GM21619 (cell line): ENCODE data around the gene PALLD.
"Not testable (repeated sequence)": the region's sequence is repeated elsewhere in the genome, so short reads cannot be mapped to it uniquely, and the experiment has no call there.

Source experiments
- ATAC-seq: cut with Tn5 transposase; IDR thresholded peaks from one replicate; pipeline ENCODE4 v1.9.1; 2021; ENCODE audit not compliant: unreplicated experiment

PALLD gene

DNA sequence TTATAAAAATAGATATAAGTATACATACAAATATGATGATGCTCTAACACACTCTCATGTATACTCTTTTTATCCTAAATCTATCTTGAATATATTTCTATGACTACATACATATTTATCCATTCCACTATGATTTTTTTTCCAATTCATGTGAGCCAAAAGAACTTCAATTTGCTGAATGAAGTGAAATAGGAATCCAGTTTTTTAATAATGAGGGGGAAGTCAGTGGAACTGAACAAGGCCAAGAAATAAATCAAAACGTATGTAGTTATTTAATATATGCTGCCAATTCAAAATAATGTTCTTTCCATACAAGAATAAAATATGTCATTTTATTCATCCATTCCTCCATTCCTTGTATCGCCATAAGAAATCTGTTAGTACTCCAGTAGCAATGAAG is 6.1 kb upstream of the PALLD start:
- ATAC-seq, result no peak

DNA sequence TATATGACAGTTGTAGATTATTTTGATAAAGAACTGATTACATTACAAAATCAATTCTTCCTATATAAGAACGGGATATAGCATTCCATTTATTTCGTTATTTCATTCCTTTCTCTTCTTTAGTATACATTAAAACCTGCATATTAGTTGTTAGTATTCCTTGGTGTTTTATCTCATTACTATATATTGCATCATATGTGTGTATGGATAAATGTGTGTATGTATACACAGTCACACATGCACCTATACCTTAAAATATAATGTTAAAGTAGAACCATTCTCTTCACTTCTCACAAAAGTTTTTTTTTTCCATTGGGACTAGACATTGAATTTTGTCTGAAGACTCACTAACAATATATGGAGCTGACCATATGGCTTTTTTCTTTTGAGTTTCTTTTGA is 5.3 kb upstream of the PALLD start:
- no peak for ATAC-seq

DNA sequence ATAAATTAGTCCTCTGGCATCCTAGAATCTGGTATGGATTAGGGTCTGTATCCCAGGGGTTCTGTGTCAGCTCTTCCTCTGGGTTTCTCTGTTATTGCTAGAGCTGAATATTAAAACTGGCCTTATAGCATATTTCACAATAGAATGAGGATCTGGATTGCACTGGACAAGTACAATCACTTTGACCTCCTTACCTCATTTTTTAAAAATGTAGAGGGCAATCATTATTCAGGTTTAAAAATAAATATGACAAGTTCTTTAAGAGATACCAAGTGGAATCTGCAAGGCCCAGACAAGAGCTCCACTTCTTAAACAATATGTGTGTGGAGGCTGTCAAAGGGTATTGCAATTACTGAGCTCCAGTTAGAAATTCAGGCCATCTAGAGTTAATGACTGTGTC is 1.4 kb downstream of the PALLD start:
- no peak for ATAC-seq

DNA sequence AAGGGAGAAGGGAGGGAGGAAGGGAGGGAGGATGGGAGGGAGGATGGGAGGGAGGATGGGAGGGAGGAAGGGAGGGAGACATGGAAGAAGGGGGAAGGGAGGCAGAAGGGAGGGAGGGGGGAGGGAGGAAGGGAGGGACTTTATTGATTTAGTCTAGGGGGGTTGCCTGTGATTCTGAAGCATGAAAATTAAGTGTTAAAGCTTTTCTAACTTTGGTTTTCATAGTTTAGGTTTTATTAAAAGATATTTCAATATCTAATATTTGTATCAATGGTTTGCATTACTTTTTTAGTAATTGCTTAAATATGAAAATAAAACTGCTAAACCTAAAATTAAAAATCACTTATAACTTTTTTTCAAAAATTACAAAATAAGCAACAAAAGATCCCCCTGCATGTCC is 2.4 kb downstream of the PALLD start:
- no peak for ATAC-seq

GRCh38 chr4:168501407-168501806 is 4.6 kb downstream of the PALLD start:
- ATAC-seq, result no peak

DNA sequence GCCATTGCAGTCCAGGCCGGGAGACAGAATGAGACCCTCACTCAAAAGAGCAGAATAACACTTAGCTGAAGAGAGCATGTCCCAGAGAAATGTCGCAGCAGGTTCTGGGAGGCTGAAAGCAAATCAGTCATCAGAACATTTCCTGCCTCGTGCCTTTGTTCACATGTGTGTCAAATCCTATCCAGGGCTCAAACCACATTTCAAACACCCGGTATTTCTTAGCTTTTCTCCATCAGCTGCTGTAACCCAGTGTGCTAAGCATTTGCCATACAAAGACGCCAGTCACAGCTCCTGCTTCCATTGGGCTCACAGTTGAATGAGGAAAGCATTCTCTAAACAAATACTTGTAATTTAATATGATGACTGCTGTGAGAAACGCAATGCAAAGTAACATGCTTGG is 6.0 kb downstream of the PALLD start:
- ATAC-seq, result no peak

- no peak for ATAC-seq
Measured at GRCh38 chr4:168503652-168504362, 7.0 kb downstream of the PALLD start.

DNA sequence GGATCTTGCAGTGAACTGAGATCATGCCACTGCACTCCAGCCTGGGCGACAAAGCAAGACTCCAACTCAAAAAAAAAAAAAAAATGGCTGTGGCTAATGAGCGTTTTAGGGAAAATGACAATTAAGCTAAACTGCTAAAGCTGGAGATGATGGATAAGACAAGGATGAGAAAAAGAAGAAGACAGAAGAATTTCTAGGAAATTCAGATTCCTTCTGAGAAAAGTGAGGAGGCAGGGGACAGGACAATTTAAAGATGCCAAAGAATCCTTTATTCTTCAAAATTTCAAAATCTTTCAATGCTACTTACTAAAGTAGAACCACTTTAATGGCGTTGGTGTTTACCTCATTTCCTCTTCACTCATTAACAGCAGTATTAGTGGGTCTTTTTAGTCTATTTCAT is 7.7 kb downstream of the PALLD start:
- no peak for ATAC-seq

DNA sequence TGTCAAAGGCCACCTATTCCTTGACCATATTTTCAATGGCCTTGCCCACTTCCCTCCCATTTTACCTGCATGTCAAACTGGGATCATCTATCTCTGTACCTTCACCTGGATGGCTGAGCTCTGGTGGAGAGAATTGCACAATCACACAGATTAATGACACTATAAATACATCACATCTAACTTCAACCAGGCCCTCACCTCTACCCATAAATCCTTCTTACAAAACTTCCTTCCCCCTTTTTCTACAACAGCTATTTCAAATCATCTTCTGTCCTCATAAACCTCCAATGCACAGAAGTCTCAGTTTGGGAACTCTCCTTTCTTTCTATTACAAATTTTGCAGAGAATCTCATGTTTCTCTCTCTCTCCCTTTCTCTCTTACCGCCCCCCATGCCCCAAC is 9.2 kb downstream of the PALLD start:
- no peak for ATAC-seq

DNA sequence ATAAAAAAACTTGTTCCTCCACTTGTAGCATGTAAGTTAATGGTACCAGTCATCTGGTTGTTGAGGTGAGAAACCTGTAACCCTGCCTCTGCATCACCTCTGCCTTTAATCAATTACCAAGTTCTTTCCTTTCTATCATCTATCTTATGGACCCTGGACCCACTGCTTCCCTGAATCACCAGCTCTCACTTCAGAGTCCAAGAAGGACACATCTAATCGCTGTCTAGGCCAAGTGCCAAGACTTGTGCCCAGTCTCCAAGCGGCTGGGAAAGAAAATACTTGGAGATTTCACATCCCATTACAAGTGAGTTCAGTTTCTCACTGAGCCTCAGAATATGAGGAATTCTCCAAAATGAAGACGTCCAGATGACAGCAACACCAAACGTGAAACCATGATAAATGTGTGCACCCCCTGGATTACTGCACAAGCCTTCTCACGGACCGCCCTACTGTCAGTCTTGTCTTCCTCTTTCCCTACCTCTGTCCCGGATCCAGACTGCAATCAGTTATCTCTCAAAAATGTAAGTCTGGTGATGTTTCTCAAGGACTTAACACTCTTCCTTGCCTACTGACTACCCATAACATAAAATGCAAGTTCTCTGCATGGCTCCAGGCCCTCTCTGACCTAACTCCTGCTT is 10.4 kb downstream of the PALLD start:
- no peak for ATAC-seq

DNA sequence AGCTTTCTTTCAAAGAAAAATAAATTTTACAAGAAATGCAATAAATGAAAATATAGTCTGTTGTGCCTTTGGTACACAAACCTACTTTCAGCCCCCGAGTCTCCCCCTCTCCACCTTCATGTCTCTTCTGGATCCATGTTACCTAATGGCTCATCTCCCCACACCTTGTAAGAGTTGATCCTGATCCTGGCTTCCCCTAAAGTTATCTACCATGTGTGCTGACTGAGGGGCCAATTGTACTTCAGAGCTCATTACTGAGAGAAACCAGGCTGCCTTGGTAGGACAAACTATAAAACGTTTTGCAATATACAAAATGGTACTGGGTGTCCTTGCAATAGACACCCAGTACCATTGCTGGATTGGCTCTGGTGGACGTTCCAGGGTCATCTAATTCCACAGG is 11.8 kb downstream of the PALLD start:
- no peak for ATAC-seq

GRCh38 chr4:168509786-168510185 is 12.9 kb downstream of the PALLD start:
- no peak for ATAC-seq

GRCh38 chr4:168511780-168512489 is 15.1 kb downstream of the PALLD start:
- ATAC-seq, result no peak

DNA sequence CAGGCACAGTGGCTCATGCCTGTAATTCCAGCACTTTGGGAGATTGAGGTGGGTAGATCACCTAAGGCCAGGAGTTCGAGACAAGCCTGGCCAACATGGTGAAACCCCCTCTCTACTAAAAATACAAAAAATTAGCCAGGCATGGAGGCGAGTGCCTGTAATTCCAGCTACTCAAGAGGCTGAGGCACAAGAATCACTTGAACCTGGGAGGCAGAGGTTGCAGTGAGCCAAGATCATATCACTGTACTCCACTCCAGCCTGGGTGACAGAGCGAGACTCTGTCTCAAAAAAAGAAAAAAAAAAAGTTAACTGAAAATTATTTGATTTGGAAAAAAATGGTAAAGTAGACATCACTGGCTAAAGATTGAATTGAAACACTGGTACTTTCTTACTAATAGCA is 17.0 kb downstream of the PALLD start:
- ATAC-seq, result not testable (repeated sequence)

GRCh38 chr4:168514249-168514852 is 17.5 kb downstream of the PALLD start:
- no peak for ATAC-seq

DNA sequence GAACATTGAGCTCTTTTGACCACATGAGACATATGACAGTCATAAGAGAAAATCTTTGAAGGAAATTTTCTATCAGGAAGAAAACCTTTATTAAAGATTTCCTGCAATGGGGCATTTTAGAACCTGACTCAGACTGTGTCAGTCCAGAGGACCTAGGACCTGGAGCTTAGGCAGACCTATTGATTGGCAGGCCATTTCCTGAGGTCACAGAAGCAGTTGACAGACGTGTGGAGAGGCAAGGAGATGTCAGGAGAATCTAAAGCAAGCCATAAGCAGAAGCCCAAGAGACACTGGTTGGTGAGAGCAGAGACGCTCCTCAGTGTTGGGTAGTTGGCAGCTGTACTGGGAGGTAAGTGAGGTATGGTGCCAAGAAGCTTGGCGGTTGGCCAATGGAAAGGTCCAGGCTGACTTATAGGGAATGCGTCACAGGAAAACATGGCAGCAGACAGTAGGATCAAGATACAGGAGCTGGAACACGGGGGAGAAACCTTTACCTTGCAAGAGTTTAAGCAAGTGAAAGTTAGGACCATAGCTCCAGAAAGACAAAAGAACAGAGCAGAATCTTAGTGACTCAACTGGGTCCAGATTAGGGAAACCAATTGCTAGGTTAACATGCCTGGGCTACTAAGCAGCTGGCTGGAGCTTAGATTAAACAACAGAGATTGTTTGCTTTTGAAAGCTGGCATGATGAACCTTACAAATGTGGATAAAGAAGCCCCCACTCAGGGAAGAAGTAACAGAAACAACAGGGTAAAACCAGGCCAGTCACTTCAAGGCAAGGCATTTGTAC is 18.6 kb downstream of the PALLD start:
- no peak for ATAC-seq

DNA sequence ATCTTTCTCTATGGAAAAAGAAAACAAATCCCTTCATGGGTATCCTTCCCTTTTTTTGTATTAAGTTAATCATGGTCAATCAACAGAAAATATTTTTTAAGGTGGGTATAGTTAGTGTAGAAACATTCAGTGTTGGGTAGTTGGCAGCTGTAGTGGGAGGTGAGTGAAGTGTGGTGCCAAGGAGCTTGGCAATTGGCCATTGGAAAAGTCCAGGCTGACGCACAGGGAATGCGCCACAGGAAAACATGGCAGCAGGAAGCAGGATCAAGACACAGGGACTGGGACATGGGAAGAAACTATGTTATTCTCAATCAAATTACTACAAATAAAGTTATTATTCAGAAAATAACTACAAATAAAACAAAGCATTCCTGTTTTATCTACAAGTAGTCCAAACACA is 20.0 kb downstream of the PALLD start:
- no peak for ATAC-seq

DNA sequence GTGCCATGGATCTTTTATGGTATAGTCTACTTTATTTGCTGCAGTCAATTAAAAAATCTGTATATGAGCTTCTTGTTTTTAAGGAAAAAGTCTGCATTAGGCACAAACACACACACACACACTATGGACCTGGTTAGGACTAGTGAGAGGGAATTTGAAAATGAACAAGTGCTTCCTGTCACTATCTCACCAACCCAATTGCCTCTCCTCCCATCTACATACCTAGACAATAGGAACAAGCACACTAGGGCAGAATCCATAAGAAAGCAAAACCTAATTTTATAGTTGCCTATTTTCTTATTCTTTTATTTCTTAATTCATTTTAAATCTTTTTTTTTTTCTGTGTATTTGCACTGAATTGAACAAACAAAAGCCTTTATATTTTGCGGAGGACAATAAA is 22.7 kb downstream of the PALLD start:
- ATAC-seq, result no peak

- no peak for ATAC-seq
Measured at GRCh38 chr4:168521721-168522120, 24.9 kb downstream of the PALLD start.

DNA sequence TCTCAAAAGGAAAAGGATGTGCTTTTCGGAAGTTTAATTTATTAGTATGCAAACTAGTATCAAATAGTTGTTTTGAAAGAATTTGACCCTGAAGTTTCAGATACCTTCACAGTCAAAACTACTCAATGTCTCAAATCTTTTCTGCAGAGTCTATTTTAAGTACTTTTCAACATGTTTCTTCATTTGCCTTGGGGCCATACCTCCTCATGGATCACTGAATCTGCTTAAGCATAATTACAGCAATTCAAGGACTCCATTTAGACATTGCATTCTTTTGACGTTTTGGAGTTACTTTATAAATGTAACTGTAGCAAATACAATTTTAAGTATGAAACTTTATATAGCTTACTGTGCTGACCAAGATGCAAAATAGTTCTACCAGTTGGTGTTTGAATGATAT is 25.5 kb downstream of the PALLD start:
- ATAC-seq, result no peak

GRCh38 chr4:168522829-168523489 is 26.1 kb downstream of the PALLD start:
- ATAC-seq, result no peak
